ENCODE data around the gene ATP6V1B1.

GRCh38 chr2:70895249-70895648 is 40.5 kb upstream of the ATP6V1B1 start:
- TF ChIP-seq, protein P1, sequence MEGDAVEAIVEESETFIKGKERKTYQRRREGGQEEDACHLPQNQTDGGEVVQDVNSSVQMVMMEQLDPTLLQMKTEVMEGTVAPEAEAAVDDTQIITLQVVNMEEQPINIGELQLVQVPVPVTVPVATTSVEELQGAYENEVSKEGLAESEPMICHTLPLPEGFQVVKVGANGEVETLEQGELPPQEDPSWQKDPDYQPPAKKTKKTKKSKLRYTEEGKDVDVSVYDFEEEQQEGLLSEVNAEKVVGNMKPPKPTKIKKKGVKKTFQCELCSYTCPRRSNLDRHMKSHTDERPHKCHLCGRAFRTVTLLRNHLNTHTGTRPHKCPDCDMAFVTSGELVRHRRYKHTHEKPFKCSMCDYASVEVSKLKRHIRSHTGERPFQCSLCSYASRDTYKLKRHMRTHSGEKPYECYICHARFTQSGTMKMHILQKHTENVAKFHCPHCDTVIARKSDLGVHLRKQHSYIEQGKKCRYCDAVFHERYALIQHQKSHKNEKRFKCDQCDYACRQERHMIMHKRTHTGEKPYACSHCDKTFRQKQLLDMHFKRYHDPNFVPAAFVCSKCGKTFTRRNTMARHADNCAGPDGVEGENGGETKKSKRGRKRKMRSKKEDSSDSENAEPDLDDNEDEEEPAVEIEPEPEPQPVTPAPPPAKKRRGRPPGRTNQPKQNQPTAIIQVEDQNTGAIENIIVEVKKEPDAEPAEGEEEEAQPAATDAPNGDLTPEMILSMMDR (conservative IDR thresholded peaks at IDR 0.05) = no peak
- TF ChIP-seq EZH2 (IDR thresholded peaks at IDR 0.05; ENCODE audit: low read depth) = no peak
